Measurements from ENCODE around the gene FREM2. TPM values are rescaled to one million over a fixed set of nuclear protein-coding genes. Genes with fewer than 3 reads are reported as not detected.
A peak's percentile ranks its signal among the peaks of the same experiment; 100 is the strongest.

The FREM2 gene, protein sequence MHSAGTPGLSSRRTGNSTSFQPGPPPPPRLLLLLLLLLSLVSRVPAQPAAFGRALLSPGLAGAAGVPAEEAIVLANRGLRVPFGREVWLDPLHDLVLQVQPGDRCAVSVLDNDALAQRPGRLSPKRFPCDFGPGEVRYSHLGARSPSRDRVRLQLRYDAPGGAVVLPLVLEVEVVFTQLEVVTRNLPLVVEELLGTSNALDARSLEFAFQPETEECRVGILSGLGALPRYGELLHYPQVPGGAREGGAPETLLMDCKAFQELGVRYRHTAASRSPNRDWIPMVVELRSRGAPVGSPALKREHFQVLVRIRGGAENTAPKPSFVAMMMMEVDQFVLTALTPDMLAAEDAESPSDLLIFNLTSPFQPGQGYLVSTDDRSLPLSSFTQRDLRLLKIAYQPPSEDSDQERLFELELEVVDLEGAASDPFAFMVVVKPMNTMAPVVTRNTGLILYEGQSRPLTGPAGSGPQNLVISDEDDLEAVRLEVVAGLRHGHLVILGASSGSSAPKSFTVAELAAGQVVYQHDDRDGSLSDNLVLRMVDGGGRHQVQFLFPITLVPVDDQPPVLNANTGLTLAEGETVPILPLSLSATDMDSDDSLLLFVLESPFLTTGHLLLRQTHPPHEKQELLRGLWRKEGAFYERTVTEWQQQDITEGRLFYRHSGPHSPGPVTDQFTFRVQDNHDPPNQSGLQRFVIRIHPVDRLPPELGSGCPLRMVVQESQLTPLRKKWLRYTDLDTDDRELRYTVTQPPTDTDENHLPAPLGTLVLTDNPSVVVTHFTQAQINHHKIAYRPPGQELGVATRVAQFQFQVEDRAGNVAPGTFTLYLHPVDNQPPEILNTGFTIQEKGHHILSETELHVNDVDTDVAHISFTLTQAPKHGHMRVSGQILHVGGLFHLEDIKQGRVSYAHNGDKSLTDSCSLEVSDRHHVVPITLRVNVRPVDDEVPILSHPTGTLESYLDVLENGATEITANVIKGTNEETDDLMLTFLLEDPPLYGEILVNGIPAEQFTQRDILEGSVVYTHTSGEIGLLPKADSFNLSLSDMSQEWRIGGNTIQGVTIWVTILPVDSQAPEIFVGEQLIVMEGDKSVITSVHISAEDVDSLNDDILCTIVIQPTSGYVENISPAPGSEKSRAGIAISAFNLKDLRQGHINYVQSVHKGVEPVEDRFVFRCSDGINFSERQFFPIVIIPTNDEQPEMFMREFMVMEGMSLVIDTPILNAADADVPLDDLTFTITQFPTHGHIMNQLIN (N-terminal part only)
- total RNA-seq (2014; rRNA removed; shearing (Covaris generic)): not detected in 2 replicates

DNA sequence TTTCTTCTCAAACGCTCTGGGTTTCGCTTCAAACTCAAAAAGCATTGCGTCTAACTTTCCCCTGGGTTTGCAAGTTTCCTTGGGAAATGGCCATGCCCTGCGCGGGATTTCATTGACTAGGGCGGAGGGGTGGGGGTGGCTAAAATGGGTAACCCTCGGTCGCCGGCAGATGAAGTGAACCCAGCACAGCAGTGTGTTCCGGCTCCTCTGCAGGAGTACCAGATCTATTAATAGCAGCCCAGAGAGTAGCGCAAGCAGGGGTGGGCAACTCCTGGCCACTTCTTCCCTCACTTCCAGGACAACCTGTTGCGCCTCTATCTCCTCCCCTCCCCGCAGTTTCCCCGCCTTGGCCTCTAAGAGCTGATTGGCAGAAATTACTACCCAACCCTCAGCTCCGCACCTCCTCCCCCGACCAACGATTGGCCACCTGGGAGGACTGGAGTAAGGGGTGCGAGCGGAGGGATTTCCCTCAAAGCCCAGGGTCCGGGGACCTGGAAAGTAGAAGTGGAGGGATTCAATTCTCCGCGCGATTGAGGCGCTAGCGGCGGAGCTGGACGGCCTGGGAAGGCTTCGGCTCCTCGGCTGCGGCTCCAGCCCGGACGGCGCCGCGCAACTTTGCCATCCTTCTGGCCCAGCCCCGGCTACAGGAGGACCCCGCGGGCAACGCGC is at the start of gene FREM2:
Gene FREM2, plus strand, starts transcription at position 501 of the 669 bp plus-strand sequence. CDS start 268 bp downstream, outside the sequence.
- DNase-seq (ENCODE audit: low spot score): no peak

DNA sequence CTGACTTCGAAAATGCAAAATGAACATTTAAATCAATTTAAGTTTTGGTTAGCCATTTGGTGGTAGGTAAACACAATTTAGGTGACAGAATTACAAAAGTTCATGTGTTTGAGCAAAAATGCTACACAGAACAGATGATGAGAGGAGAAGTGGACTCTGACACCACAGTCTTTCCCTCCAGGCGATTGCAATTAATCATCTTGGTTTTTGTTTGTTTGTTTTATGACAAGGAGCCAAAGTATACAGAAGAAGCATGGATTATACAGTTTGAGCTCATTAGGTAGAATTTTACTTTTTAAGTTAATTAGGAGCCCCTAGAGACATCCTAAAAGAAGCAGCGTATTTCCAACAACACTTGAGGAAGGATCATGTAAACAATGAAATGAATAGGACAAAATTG is 49.3 kb upstream of the FREM2 start:
- no peak for DNase-seq (ENCODE audit: low spot score)

DNA sequence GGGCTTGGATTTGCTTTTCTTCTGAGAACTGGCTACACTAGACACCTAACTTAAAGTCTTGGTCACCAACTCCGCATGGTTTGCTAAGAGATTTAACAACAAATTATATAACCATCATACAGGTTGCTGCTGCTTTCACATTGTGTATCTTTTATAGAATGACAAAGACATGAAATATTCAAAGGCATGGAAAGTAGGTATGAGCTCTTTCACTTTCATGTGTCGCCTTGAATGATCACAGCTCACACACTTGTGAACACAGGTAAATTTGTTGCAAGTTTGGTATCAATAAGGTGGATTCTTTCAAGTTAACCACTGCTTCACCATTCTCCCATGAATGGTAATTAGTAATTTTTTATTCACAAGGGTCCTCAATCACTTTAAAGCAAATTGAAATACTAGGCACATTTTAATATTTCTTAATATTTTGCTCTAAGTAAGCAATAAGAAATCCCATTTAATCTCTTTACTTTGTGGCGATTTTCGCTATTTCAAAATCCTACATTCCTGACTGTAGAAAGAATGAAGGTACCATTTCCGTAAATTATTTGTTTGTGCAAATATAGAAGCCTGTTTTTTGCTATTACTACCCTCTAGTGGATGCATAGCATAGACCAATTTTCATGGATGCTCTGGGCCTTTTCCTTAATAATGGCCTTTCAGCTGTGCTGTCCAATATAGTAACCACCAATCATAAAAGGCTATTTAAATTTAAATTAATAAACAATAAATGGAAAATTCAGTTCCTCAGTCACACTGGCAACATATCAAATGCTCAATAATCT is 45.5 kb upstream of the FREM2 start:
- peak; percentile 2 for DNase-seq (ENCODE audit: low spot score)

DNA sequence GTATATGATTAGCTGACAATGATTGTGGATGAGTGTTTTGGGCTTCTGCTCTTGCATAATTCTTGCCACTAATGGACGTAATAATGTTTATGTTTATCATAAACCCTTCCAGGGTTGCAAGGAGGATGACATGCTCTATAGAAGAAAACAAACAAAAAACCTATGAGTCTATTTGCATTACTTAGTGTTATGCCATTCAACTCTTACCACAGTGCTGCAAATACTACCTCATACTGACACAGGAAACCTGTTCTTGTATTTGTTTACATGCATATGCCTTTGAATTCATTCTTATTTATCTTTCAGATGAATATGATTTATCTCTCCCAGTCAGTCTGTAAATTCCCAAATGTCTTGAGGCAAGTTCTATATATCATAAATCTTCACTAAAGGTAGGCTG is 39.6 kb upstream of the FREM2 start:
- DNase-seq (ENCODE audit: low spot score): no peak

DNA sequence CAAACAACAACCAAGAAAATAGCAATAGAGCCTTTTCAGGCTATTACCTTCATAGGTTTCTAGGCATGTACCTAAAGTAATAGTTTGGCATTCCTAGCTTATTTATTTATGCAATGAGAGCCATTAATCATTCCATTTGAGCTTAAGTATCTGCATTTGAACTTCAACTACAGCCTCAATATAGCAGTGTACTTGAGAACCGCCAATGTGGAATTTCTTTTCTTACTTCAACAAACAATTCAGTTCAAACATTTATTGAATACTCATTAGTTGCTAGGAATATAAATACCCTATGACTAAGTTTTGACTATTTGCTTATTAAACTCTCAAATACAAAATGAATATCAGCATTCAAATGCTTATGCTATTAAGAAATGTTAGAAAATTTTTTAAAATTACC is 38.0 kb upstream of the FREM2 start:
- no peak for DNase-seq (ENCODE audit: low spot score)

DNA sequence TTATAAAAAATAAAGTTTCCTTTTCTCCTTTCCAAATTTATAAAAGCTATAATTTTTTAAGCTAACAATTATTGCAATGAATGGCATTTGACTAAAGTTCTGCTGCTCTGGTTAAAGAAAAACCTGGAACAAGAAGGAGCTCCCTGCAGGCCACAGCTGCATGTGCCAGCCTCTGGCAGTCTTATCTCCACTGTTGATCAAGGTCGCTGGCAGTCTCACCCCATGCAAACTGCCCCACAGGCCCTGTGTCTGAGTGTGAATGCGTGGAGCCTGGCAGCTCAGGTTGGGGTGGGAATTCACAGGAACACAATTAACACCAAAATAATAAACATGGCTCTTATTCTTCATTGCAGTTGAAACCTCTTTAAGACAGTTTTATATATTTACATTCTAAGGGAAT is 30.2 kb upstream of the FREM2 start:
- DNase-seq (ENCODE audit: low spot score): no peak

DNA sequence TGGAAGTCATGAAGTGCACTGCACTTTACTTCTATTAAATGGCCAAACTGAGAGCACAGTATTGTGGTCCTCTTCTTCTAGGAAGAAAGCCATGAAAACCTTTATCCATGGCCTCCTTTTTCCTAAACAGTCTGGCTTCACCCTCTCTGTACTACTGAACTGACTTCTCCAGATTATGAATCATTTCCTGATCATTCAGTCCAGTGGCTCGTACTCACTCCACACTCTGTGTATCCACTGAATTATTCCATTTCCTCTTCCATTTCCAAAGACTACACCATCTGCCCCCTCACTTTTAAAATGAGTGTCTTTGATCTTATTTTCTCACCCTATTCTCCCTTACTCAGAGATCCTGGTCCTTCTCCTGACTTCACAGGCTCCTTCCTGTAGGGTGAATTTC is 29.7 kb upstream of the FREM2 start:
- DNase-seq (ENCODE audit: low spot score): no peak

DNA sequence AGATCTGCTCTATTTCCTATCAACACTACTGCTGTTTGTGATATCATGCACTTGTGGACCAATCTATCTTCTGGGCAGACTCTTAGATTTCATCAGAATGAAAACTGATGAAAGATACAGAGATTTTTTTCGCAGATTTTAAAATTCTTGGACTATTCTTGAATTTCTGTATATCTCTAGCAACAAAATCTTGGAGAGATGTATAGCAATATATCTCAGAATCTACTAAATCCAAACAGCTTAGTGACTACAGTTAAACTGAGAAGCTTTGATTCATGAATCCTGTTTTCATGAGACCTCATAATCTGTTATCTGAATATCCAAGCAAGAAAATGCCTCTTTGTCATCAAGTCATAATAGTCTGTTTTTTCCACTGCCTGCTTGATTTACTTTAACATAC is 28.0 kb upstream of the FREM2 start:
- no peak for DNase-seq (ENCODE audit: low spot score)

DNA sequence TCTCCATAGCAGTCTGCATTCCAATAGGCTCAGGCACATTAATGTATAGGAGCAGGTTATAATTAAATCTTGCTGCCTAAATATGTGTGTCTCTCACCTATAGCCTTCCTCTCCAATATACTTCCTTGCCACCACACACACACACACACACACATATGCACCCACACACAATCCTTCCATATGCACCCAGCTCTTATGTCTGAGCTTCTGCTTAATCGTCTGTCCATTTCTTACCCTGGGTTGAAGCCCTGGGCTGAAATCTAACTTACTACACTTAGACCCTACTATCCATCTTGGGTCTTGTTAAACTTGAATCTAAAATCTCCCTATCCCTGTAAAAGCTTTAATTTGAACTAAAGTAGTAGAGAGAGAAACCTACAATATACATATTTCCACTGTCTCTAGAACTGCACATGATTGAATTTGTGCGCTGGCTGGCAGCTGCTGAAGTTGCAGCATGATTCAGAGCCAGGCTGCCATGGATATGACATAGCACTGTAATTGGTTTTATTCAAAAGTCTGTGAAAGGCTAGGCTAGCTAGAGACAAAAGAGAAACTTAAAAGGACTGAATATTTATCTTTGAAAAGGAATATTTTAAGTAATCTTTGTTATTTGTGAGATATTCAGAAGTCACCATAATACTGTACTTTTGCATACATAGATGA is 25.7 kb upstream of the FREM2 start:
- no peak for DNase-seq (ENCODE audit: low spot score)

DNA sequence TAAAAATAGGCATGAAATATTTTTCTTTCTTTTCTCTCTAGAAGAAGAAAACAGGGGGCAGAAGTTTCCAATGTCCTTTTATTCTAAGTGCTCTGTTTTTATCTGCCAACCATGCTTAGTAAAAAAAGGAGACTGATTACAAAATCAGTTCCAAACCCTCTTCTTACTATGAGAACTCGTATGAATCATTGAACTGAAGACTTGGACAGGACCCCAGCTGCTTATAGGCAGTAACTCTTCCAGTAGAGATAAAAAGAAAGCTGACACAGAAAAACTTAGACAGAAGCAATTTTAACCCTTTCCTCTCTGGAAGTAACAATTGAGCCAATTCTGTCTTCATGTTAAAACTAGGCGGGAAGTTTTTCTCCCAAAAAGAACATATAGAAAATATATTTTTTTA is 24.5 kb upstream of the FREM2 start:
- DNase-seq (ENCODE audit: low spot score): no peak

DNA sequence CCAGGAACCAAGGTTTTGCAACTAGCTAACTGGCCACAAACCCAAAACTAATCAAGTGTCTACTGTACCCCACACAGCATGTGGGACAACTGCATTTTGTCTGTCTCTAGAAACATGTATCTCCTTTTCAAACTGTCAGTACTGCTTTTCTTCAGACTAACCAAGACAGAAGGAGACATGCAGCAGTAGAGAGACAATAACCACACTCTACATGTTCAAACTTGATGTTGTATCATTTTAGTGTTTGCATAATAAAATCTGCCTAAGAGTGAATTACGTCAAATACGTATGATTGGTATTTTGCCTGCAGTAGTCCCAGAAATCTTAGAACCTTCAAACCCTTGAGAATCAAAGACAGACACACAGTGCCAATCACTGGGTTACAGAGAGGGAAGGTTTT is 22.0 kb upstream of the FREM2 start:
- DNase-seq (ENCODE audit: low spot score): no peak

DNA sequence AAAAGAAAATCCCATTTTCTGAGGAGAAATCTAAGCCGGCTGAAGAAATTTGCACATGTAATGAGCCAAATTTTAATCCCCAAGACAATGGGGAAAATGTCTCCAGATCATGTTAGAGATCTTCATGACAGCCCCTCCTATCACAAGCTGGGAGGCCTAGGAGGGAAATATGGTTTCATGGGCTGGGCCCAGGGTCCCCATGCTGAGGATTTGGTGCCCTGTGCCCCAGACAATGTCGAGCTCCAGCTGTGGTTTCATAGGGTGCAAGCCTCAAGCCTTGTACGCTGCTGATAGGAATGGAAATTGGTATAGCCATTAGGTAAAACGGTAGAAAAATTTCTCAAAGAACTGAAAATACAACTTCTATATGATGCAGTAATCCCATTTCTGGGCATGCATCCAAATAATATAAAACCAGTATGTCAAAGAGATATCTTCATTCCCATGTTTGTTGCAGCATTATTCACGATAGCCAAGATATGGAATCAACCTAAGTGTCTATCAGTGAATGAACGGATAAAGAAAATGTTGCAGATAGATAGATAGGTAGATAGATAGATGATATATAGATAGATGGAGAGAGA is 19.3 kb upstream of the FREM2 start:
- no peak for DNase-seq (ENCODE audit: low spot score)

DNA sequence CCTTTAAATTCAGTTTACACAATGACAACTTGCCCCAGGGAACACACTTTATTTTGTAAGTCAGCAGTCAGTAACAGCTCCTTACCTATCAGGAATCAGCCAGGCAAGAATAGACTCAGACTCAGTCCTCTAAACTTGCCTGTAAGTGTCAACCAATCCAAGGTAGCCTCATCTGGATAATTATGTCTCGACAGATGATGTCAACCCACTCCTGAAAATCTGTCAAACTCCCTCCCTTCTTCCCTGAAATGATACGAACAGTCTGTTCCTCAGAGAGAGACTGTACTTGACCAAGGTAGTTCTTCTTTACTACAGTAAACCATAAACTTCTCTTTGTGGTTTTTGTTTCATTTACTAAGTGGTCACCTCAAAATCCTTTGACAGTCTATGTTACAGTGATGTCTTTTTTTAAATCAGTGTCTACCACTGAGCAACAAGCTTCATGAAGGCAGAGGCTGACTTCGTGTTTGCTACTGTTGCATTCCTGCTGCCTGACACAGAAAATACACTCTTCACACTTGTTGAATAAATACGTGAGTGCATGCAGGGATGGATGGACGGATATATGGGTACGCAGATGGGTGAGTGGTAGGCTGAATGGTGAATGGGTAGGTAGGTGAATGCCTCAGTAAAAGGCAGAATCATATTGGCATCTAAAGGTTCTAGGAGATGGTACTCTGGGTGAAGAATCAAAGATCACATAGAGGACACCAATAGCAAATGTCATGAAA is 17.5 kb upstream of the FREM2 start:
- no peak for DNase-seq (ENCODE audit: low spot score)

DNA sequence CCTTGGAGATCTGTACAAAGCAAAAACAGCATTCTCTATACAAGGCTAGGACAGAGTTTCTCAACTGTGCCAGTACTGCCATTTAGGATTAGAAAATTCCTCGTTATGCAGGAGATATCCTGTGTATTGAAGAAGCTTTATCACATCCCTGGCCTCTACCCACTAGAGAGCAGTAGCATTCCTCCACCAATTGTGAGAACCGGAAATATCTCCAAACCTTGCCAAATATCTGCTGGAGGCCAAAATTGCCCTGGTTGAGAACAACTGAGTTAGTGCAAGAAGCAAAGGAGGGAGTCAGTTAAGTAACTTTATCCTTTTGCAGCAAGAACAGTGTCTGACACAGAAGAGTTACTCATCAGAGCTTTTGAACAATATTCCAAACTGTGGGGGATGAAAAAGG is 16.2 kb upstream of the FREM2 start:
- no peak for DNase-seq (ENCODE audit: low spot score)

DNA sequence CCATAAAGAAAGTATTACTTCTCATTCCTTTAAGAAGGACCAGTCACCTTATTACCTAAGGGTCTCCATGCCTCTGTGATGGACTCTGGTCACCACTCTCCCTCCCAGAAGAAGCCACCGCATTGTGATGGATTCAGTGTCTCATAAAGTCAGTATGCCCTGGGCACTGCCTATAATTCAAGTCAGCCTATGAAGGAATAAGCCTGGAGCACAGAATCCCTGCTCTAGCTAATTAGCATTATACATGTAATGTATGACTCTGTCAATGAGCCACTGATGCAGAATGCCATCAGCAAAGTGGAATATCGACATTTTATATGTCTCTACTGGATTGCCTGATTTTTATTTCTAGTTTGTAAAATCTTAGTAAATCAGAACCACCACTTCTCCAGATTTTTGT is 14.9 kb upstream of the FREM2 start:
- no peak for DNase-seq (ENCODE audit: low spot score)

DNA sequence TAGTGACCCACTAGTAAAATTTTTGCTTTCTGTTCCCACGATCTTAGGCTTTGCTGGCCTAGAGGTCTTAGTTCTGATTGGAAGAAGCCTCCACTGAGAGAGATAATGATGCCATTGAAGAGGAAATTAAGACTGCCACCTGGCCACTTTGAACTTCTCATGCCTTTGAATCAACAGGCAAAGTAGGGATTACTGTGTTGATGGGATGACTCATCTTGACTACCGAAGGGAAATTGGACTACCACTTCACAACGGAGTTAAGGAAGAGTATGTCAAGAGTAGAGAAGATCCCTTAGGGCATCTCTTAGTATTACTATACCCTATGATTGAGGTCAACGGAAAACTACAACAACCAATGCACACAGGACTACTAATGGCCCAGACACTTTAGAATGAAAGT is 12.7 kb upstream of the FREM2 start:
- no peak for DNase-seq (ENCODE audit: low spot score)

DNA sequence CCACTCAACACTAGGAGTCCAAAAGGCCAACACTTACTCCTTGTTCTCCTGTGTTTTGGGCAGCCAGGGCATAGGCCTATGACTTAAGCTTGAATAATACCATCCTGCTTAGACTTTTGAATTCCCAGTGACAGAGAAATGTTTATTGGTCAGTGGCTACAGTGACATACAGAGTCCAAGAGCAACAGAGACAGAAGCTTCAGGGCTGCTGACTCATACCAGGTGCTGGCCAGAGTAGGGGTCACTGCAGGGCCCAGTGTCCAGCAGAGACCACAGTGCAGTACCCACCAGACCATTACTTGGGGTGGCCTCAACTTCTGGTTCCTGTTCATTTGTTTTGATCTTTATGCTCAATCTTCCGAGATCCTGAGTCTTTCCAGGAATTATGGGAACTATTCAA is 6.0 kb upstream of the FREM2 start:
- DNase-seq (ENCODE audit: low spot score): no peak

DNA sequence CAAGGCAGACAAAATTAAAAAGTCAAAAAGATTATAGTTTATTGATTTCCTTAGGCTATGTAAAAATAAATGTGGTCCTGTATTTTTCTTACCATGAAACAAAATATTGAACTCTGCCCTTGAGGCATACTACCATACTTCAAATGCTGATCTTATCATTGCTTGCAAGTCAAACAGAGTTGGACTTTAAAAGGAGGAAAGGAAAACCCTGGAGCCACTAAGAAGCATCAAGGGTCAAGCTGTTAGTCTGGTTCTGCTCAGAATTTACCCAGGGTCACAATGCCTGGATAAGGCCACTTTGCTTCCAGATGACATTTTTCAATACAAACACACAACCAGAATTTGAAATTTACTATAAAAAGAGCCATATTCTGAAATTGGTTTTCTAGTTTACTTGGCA is 2.2 kb upstream of the FREM2 start:
- DNase-seq (ENCODE audit: low spot score): no peak

DNA sequence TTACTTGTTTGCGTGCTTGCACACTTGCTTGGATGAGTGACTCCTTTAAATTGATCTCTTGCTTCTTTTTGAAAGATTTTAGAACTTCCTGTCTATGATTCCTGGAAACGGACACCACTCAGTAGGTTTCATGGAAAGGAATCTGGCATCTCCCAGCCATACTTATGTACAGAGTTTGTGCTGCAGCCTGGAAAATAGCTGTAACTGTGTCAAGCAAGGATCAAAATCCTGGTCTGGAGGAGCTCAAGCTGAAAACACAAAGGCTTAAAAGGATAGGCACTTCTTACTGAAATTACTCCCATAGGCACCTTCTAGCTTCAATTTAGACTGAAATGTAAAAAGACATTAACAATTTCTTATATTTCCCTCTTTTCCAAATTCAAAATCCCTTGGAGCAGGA is 1.4 kb upstream of the FREM2 start:
- DNase-seq (ENCODE audit: low spot score): no peak
